Measurements from ENCODE around the gene GYG1.

DNA sequence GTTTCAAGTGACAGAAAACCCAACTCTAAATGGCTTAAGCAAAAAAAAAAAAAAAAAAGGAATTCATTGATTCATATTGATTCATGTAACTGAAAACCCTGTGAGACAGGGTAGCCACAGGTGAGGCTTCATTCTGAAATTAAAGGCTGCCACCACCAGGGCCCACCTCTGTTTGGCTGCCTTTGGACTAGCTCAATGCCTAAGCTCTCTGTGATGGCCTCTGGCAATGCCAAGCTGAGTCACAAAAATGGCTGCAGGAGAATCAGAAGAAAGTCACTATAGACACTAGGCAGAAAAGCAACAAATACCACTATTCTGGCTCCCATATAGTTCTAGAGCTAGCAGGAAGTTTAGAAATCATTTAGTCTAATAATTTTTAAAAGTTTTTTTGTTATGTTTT is 38.2 kb upstream of the GYG1 start:
- TF ChIP-seq NFYB (CRISPR knock-in tag; conservative IDR thresholded peaks at IDR 0.05; ENCODE audit: low read depth) (no peak), NR2C2 (CRISPR knock-in tag; IDR thresholded peaks at IDR 0.05) (no peak), TEAD1 (CRISPR knock-in tag; IDR thresholded peaks at IDR 0.05) (no peak), CBFB (CRISPR knock-in tag; IDR thresholded peaks at IDR 0.05; ENCODE audit: low read depth) (no peak), ATF1 (CRISPR knock-in tag; IDR thresholded peaks at IDR 0.05) (no peak), CREB1 (CRISPR knock-in tag; IDR thresholded peaks at IDR 0.05) (no peak), ZNF121 (CRISPR knock-in tag; IDR thresholded peaks at IDR 0.05) (no peak)
- TF ChIP-seq, protein P1, sequence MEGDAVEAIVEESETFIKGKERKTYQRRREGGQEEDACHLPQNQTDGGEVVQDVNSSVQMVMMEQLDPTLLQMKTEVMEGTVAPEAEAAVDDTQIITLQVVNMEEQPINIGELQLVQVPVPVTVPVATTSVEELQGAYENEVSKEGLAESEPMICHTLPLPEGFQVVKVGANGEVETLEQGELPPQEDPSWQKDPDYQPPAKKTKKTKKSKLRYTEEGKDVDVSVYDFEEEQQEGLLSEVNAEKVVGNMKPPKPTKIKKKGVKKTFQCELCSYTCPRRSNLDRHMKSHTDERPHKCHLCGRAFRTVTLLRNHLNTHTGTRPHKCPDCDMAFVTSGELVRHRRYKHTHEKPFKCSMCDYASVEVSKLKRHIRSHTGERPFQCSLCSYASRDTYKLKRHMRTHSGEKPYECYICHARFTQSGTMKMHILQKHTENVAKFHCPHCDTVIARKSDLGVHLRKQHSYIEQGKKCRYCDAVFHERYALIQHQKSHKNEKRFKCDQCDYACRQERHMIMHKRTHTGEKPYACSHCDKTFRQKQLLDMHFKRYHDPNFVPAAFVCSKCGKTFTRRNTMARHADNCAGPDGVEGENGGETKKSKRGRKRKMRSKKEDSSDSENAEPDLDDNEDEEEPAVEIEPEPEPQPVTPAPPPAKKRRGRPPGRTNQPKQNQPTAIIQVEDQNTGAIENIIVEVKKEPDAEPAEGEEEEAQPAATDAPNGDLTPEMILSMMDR (IDR thresholded peaks at IDR 0.05): no peak
